HEK293T (cell line): Measurements from ENCODE around the gene MTM1.

Experiments used
- SP1 ChIP-seq: fragments of 450-650 bp; IDR thresholded peaks from 2 replicates; pipeline ENCODE4 v1.6.1; 2017
- SUZ12 ChIP-seq: fragments of 450-650 bp; IDR thresholded peaks from 2 replicates; pipeline ENCODE4 v1.6.1; 2016; ENCODE audit warnings: mild to moderate bottlenecking

DNA sequence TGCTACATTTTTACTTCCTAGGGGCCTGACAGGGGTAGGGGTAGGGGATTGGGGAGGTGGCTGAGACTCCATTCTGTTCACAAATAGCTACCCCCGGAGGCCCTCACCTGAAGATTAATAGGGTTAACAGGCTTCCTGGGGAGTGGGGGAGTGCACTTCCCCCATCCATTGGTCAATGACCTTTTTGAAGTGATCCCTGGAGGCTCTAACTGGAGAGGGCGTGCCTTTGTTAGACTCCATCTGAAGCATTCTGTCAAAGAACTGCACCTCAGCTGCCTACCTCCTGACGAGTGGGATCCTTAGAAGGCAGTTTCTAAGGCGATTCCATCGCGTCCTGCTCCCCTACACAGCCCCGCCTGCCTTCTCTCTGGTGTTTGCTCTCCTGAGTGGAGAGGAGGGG is 10.0 kb upstream of the MTM1 start:
- TF ChIP-seq SUZ12, result no peak
- no peak for TF ChIP-seq SP1
